Glutamatergic neuron (in vitro differentiated cells): Measurements from ENCODE around the gene RNF20. TPM values are rescaled to one million over a fixed set of nuclear protein-coding genes. Genes with fewer than 3 reads are reported as not detected.

Source experiments
- DNase-seq: peaks from one replicate; pipeline ENCODE4 v3.0.0; 2022
- H3K27ac Mint-ChIP-seq: one replicate; pipeline ENCODE4 v1.8.0; 2020; ENCODE audit warnings: mild to moderate bottlenecking, mixed read lengths, inconsistent platforms; ENCODE audit not compliant: unreplicated experiment
- H3K27me3 Mint-ChIP-seq: one replicate; pipeline ENCODE4 v1.8.0; 2020; ENCODE audit warnings: mild to moderate bottlenecking, moderate library complexity, mixed read lengths, inconsistent platforms; ENCODE audit not compliant: unreplicated experiment
- H3K36me3 Mint-ChIP-seq: one replicate; pipeline ENCODE4 v1.8.0; 2020; ENCODE audit warnings: mild to moderate bottlenecking, mixed read lengths, inconsistent platforms; ENCODE audit not compliant: unreplicated experiment
- H3K4me1 Mint-ChIP-seq: one replicate; pipeline ENCODE4 v1.8.0; 2020; ENCODE audit warnings: mild to moderate bottlenecking, low read depth, mixed read lengths, inconsistent platforms; ENCODE audit not compliant: unreplicated experiment
- H3K4me3 Mint-ChIP-seq: one replicate; pipeline ENCODE4 v1.8.0; 2020; ENCODE audit warnings: mild to moderate bottlenecking, mixed read lengths, inconsistent platforms; ENCODE audit not compliant: unreplicated experiment
- H3K9me3 Mint-ChIP-seq: one replicate; pipeline ENCODE4 v1.8.0; 2020; ENCODE audit warnings: mild to moderate bottlenecking, moderate library complexity, mixed read lengths, inconsistent platforms; ENCODE audit not compliant: unreplicated experiment
- total RNA-seq: library from RNA; stranded (reverse); fragmentation: NEBNext Ultra II Directional; extraction: Animal tissue kit (Norgen Biotek cat#: 25700); gene quantifications from one replicate; pipeline ENCODE4 v1.2.1, GENCODE V29; 2021; ENCODE audit not compliant: unreplicated experiment
- TF ChIP-seq, protein P1 (sequence below): fragments of 200-600 bp; sonication (generic); IDR thresholded peaks from one replicate; pipeline ENCODE4 v1.5.0; 2021; ENCODE audit not compliant: partially characterized antibody, unreplicated experiment

RNF20 gene
- total RNA-seq, 1 donor from 2014 or later, result 65.5 TPM

DNA sequence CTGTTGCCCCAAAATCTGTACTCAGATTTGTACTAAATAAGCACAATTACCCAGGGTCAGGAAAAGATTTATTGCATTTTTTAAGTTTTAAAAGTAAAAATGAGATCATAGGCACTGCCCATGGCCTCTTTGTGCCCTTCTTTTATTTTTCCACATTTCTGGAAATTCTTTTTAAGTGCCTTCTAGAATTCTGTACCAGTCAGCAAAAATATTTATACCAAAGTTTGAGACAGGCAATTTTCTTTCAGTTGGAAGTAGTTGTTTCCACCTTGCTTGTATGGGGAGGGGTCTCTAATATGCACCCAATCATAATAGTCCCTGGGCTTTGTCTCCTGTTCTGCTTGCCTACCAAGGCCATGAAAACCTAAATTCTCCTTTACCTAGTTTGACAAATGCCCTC lies 5.6 kb upstream of the RNF20 start:
- H3K27ac Mint-ChIP-seq, result no peak overlapping the region
- H3K4me1 Mint-ChIP-seq, result peaks cover 3% of the 10 kb centered on the region
- H3K4me3 Mint-ChIP-seq, result no peak overlapping the region
- DNase-seq, result no peak
- TF ChIP-seq, protein P1, sequence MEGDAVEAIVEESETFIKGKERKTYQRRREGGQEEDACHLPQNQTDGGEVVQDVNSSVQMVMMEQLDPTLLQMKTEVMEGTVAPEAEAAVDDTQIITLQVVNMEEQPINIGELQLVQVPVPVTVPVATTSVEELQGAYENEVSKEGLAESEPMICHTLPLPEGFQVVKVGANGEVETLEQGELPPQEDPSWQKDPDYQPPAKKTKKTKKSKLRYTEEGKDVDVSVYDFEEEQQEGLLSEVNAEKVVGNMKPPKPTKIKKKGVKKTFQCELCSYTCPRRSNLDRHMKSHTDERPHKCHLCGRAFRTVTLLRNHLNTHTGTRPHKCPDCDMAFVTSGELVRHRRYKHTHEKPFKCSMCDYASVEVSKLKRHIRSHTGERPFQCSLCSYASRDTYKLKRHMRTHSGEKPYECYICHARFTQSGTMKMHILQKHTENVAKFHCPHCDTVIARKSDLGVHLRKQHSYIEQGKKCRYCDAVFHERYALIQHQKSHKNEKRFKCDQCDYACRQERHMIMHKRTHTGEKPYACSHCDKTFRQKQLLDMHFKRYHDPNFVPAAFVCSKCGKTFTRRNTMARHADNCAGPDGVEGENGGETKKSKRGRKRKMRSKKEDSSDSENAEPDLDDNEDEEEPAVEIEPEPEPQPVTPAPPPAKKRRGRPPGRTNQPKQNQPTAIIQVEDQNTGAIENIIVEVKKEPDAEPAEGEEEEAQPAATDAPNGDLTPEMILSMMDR, result no peak
- H3K36me3 Mint-ChIP-seq, result no peaks in the 10 kb centered on the region
- H3K27me3 Mint-ChIP-seq, result no peaks in the 10 kb centered on the region
- no peaks in the 10 kb centered on the region for H3K9me3 Mint-ChIP-seq

DNA sequence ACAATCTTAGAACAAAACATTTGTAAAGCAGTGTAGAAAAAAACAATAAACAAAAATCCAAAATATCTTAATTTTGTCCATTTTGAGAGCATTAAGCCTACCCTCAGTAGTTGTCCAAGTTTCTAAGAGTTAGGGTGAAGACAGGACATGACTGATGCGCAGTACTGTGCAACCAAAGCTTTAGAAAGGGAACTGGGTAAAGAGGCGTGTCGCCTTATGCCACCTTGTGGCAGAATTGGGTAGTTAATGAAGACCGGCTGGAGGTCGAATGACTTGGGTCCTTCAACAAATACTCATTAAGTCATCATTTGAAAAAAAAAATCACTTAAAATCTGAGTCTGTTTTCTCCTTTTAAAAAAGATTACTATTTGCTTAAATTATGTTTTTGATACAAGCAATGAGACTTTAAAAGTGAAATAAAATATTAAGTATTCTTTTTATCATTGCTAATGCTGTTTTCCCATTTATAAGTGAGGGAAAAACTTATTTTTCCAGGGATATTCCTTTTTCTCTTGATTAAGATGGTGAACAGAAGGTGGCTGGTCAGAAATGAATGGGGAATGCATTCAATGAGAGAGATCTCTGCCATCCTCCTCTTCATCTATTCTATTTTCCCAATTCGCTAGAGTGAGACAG lies 3.5 kb upstream of the RNF20 start:
- Mint-ChIP-seq H3K9me3 (no peaks in the 10 kb centered on the region), H3K4me3 (no peak overlapping the region), H3K4me1 (peaks cover 4% of the 10 kb centered on the region), H3K36me3 (no peaks in the 10 kb centered on the region), H3K27ac (no peak overlapping the region), H3K27me3 (peaks cover 2% of the 10 kb centered on the region)
- DNase-seq, result peak; percentile 72
- TF ChIP-seq, protein P1, result peak; percentile 90

DNA sequence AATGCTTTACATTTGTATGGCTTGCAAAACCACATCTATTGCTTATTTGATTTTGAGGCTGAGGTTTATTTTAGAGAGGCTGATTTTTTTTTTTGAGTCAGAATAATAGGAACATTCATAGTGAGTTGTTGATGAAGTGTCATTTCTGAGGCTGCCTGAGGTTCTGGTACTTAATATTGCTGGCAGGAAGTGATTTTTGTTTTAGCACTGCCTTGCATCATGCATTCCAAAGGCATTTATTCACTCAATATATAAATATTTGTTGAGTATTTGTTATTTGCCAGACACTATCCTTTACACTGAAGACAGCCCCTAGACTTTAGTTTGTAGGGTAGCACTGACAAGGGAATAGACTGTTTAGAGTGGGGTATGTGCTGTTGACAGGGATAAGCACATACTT lies 2.7 kb downstream of the RNF20 start:
- Mint-ChIP-seq H3K9me3 (no peaks in the 10 kb centered on the region), H3K27me3 (peaks cover 2% of the 10 kb centered on the region), H3K4me3 (no peak overlapping the region), H3K36me3 (no peaks in the 10 kb centered on the region), H3K27ac (no peak overlapping the region), H3K4me1 (peaks cover 4% of the 10 kb centered on the region)
- TF ChIP-seq, protein P1, result no peak
- no peak for DNase-seq

DNA sequence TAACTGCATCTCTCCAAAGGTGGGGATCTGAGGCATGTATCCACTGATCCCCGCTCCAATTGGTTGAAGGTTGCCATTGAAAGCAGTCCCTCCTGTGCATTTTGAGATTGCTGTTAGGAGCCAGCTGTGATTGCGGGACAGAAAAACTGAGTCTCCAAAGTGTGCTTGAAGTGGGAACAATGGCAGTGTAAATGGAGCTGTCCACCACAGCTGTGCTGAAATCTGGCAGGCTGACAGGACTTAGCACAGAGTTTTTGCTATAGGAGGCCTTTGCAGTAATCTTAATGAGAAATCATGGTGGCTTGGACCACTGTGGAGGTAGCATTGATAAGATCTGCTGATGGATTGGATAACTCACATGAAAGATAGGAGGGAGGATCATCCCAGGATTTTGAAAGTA lies 3.3 kb downstream of the RNF20 start:
- H3K4me1 Mint-ChIP-seq, result peaks cover 4% of the 10 kb centered on the region
- no peak overlapping the region for H3K27ac Mint-ChIP-seq
- H3K9me3 Mint-ChIP-seq, result no peaks in the 10 kb centered on the region
- no peaks in the 10 kb centered on the region for H3K36me3 Mint-ChIP-seq
- no peak for DNase-seq
- TF ChIP-seq, protein P1, result no peak
- peaks cover 2% of the 10 kb centered on the region for H3K27me3 Mint-ChIP-seq
- H3K4me3 Mint-ChIP-seq, result no peak overlapping the region

DNA sequence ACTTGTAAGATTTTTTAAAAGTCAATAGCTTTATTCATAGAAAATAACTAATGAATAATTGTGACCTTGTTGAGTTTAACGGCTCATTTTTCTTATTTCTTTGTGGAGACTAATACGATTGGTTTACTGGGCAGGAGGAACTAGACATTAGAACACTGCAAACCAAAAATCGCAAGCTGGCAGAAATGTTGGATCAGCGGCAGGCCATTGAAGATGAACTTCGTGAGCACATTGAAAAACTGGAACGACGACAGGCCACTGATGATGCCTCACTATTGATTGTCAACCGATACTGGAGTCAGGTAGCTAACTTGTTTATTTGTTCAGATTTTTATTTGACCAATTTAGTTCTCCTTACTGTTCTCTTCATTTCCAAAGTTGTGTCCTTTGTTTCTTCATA lies 6.4 kb downstream of the RNF20 start:
- peaks cover 1% of the 10 kb centered on the region for H3K4me1 Mint-ChIP-seq
- no peaks in the 10 kb centered on the region for H3K9me3 Mint-ChIP-seq
- DNase-seq, result no peak
- no peak overlapping the region for H3K4me3 Mint-ChIP-seq
- H3K27ac Mint-ChIP-seq, result no peak overlapping the region
- no peaks in the 10 kb centered on the region for H3K27me3 Mint-ChIP-seq
- TF ChIP-seq, protein P1, result no peak
- H3K36me3 Mint-ChIP-seq, result no peaks in the 10 kb centered on the region
